Neural crest cell (in vitro differentiated cells): ENCODE results near the gene CELF4. TPM values are rescaled to one million over a fixed set of nuclear protein-coding genes. Genes with fewer than 3 reads are reported as not detected.

Experiments
- DNase-seq: peaks from one replicate; pipeline ENCODE4 v3.0.0; 2021; ENCODE audit warnings: low read depth, mixed read lengths, low spot score
- H3K27ac Mint-ChIP-seq: one replicate; pipeline ENCODE4 v1.8.0; 2021; ENCODE audit warnings: mild to moderate bottlenecking, mixed read lengths; ENCODE audit not compliant: unreplicated experiment
- H3K27me3 Mint-ChIP-seq: 2 replicates; pipeline ENCODE4 v1.8.0; 2021; ENCODE audit warnings: low read depth, mild to moderate bottlenecking, mixed read lengths
- H3K36me3 Mint-ChIP-seq: 2 replicates; pipeline ENCODE4 v1.8.0; 2021; ENCODE audit warnings: low read depth, mild to moderate bottlenecking, mixed read lengths
- H3K4me1 Mint-ChIP-seq: 2 replicates; pipeline ENCODE4 v1.8.0; 2021; ENCODE audit warnings: mixed read lengths
- H3K4me3 Mint-ChIP-seq: one replicate; pipeline ENCODE4 v1.8.0; 2021; ENCODE audit warnings: mild to moderate bottlenecking, mixed read lengths
- H3K9me3 Mint-ChIP-seq: 2 replicates; pipeline ENCODE4 v1.8.0; 2021; ENCODE audit warnings: mixed read lengths
- total RNA-seq: library from RNA; stranded (reverse); gene quantifications from 2 replicates; pipeline ENCODE4 v1.2.1, GENCODE V29; 2021
- TF ChIP-seq, protein P1 (sequence below): fragments of 200-600 bp; sonication (generic); conservative IDR thresholded peaks from 2 replicates; pipeline ENCODE4 v1.5.0; 2021; ENCODE audit warnings: antibody characterized with exemption, mild to moderate bottlenecking

Gene CELF4
- total RNA-seq, 1 donor from 2014 or later, result 1.9 TPM

DNA sequence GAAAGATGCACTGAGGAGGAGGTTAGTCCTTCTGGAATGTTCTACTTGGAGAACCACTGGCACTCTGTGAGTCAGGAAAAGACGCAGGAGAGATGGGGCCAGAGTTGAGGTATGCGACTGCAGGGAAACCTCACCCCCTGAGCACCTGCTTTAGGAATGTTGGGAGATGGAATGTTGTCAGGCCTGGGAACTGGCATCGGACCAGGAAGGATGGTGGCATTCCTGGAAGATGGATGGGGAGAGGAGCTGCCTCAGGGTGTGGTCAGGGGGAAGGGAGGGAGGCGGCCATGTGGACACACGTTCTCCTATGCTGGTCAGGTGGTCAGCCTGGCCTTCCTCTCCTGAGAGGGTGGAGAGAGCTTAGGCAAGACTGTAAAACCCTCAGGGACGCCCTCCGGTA is 146.3 kb downstream of the CELF4 start:
- H3K36me3 Mint-ChIP-seq, result no peaks in the 10 kb centered on the region
- H3K27me3 Mint-ChIP-seq, result peaks cover 2% of the 10 kb centered on the region
- H3K27ac Mint-ChIP-seq, result no peak overlapping the region
- peaks cover 2% of the 10 kb centered on the region for H3K9me3 Mint-ChIP-seq
- no peak for DNase-seq
- H3K4me1 Mint-ChIP-seq, result peaks cover 26% of the 10 kb centered on the region
- TF ChIP-seq, protein P1, sequence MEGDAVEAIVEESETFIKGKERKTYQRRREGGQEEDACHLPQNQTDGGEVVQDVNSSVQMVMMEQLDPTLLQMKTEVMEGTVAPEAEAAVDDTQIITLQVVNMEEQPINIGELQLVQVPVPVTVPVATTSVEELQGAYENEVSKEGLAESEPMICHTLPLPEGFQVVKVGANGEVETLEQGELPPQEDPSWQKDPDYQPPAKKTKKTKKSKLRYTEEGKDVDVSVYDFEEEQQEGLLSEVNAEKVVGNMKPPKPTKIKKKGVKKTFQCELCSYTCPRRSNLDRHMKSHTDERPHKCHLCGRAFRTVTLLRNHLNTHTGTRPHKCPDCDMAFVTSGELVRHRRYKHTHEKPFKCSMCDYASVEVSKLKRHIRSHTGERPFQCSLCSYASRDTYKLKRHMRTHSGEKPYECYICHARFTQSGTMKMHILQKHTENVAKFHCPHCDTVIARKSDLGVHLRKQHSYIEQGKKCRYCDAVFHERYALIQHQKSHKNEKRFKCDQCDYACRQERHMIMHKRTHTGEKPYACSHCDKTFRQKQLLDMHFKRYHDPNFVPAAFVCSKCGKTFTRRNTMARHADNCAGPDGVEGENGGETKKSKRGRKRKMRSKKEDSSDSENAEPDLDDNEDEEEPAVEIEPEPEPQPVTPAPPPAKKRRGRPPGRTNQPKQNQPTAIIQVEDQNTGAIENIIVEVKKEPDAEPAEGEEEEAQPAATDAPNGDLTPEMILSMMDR, result no peak
- H3K4me3 Mint-ChIP-seq, result peak overlapping the region; percentile 7

DNA sequence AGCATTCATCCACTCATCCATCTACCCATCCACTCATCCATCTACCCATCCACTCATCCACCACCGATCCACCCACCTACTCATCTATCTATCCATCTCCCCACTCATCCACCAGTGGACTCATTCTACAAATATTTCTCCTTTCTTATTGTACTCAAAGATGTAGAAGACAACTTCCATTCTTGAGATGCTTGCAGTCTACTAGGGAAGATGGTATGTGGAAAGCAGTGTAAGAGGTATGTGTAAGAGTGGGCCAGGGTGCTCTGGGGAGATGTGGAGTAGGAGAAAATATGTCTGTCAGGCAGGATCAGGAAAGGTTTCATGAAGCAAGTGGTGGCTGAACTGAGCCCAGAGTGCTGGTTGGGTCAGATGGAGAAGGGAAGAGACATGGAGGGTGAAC is 150.8 kb downstream of the CELF4 start:
- TF ChIP-seq, protein P1, result no peak
- no peak for DNase-seq
- Mint-ChIP-seq H3K9me3 (peaks cover 2% of the 10 kb centered on the region), H3K4me1 (no peaks in the 10 kb centered on the region), H3K4me3 (no peak overlapping the region), H3K27ac (no peak overlapping the region), H3K27me3 (peaks cover 2% of the 10 kb centered on the region), H3K36me3 (no peaks in the 10 kb centered on the region)

DNA sequence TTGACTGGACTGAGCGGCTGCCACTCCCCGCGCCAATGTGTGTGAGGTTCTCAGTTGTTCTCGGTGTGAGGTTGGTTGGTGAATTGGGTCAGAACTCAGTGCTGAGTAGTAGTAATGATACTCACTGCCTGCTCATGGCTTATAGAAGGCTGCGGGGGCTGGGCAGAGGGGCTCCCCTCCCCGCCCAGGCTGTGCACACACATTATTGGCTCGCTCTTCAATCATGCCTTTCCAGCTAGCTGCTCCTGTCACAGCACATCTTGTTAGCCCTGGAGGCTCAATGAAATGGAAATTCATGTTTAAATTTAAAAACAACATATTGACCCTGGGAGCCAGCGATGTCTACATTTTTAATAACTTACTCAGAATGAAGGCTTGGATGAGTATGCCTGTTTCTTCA is 152.8 kb downstream of the CELF4 start:
- TF ChIP-seq, protein P1, result no peak
- H3K27me3 Mint-ChIP-seq, result peaks cover 2% of the 10 kb centered on the region

DNA sequence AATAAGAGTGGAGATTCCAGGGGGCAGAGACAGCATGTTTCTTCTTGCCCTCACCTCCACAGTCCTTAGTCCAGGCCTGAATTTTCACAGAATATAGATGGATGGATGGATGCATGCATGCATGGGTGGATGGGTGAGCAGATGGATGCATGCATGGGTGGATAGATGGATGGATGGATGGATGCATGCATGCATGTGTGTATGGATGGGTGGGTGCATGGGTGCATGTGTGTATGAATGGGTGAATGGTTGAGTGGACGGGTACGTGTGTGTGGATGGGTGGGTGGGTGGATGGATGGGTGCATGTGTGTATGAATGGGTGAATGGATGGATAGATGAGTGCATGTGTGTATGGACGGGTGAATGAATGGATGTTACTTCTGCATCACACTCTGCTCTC is 153.3 kb downstream of the CELF4 start:
- Mint-ChIP-seq H3K27me3 (peaks cover 2% of the 10 kb centered on the region), H3K36me3 (no peaks in the 10 kb centered on the region), H3K4me3 (no peak overlapping the region), H3K9me3 (peaks cover 2% of the 10 kb centered on the region), H3K4me1 (no peaks in the 10 kb centered on the region), H3K27ac (no peak overlapping the region)
- no peak for DNase-seq
- TF ChIP-seq, protein P1, result no peak

More for the DNA sequence above, 152.8 kb downstream of the CELF4 start:
- Mint-ChIP-seq H3K4me3 (no peak overlapping the region), H3K4me1 (no peaks in the 10 kb centered on the region), H3K27ac (no peak overlapping the region), H3K36me3 (no peaks in the 10 kb centered on the region), H3K9me3 (peaks cover 2% of the 10 kb centered on the region)
- no peak for DNase-seq

DNA sequence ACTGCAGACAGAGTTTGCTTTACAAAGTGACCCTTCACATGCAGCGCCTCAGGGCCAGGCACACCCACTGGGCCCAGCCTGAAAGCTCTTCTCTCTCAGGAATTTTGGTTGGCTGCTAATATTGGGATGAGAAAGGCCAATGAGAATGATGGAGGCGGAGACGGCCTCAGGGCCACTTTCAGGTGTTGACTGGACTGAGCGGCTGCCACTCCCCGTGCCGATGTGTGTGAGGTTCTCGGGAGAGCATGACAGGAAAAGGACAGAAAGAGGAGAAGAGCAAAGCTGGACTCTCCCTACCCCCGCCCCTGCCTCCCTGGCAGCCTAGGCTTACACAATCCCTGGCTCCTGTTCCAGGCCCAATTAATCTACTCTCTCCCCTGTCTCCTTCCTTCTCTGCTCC is 155.7 kb downstream of the CELF4 start:
- no peak for DNase-seq
- H3K4me1 Mint-ChIP-seq, result no peaks in the 10 kb centered on the region
- H3K27me3 Mint-ChIP-seq, result no peaks in the 10 kb centered on the region
- no peak overlapping the region for H3K4me3 Mint-ChIP-seq
- TF ChIP-seq, protein P1, result no peak
- no peaks in the 10 kb centered on the region for H3K36me3 Mint-ChIP-seq
- H3K27ac Mint-ChIP-seq, result no peak overlapping the region
- no peaks in the 10 kb centered on the region for H3K9me3 Mint-ChIP-seq
